Tibial nerve (tissue), 4 donors: Measurements from ENCODE around the gene TRIM17.
"Not testable (repeated sequence)": the region's sequence is repeated elsewhere in the genome, so short reads cannot be mapped to it uniquely, and the experiment has no call there.

Source experiments
- EP300 ChIP-seq, 2 donors: sonication (generic); formaldehyde crosslinking; IDR thresholded peaks; one replicate each; pipeline ENCODE4 v1.6.1; 2017; ENCODE audit warnings: antibody characterized with exemption in 2 of 2, mild to moderate bottlenecking in 1 of 2
- POLR2A ChIP-seq, 2 donors: fragments of 450-650 bp; IDR thresholded peaks; one replicate each; pipeline ENCODE4 v1.6.1; 2017; ENCODE audit warnings: antibody characterized with exemption in 2 of 2, mild to moderate bottlenecking in 2 of 2, moderate library complexity in 2 of 2
- TF ChIP-seq, protein P1 (sequence below), 5 experiments: fragments of 200-600 bp in 3 of 5; fragments of 450-650 bp in 2 of 5; sonication (generic) in 3 of 5; IDR thresholded peaks; one replicate each; pipeline ENCODE4 v1.5.1; 2016 to 2019; ENCODE audit warnings: antibody characterized with exemption in 5 of 5, mild to moderate bottlenecking in 3 of 5, moderate library complexity in 2 of 5

DNA sequence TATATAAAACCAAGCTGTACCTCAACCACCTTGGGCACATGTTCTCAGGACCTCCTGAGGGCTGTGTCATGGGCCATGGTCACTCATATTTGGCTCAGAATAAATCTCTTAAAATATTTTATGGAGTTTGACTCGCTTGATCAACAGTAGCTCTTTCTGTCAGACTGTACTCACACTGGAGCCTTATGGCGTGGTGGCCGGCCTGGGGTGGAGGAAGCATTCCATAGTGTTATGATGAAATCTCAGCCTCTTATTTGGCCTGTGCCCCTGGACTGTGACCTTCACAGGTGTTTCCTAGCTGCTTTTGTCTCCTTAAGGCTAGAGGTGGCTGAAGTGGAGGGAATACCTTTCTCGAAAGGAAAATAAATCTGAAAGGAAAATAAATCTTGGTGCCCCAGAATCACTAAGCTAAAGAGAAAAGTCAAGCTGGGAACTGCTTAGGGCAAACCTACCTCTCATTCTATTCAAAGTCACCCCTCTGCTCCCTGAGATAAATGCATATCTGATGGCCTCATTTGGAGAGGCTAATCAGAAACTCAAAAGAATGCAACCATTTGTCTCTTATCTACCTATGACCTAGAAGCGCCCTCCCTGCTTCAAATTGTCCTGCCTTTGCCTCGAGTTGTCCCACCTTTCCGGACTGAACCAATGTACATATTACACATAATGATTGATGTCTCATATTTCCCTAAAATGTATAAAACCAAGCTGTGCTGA is 16.8 kb upstream of the TRIM17 start:
- TF ChIP-seq, protein P1, sequence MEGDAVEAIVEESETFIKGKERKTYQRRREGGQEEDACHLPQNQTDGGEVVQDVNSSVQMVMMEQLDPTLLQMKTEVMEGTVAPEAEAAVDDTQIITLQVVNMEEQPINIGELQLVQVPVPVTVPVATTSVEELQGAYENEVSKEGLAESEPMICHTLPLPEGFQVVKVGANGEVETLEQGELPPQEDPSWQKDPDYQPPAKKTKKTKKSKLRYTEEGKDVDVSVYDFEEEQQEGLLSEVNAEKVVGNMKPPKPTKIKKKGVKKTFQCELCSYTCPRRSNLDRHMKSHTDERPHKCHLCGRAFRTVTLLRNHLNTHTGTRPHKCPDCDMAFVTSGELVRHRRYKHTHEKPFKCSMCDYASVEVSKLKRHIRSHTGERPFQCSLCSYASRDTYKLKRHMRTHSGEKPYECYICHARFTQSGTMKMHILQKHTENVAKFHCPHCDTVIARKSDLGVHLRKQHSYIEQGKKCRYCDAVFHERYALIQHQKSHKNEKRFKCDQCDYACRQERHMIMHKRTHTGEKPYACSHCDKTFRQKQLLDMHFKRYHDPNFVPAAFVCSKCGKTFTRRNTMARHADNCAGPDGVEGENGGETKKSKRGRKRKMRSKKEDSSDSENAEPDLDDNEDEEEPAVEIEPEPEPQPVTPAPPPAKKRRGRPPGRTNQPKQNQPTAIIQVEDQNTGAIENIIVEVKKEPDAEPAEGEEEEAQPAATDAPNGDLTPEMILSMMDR (IDR thresholded peaks at IDR 0.05), result not testable (repeated sequence)
- TF ChIP-seq POLR2A, EP300 (IDR thresholded peaks at IDR 0.05): not testable (repeated sequence)
